Hepatocyte (in vitro differentiated cells): ENCODE data around the gene FBLN2. TPM values are rescaled to one million over a fixed set of nuclear protein-coding genes. Genes with fewer than 3 reads are reported as not detected.

Source experiments
- DNase-seq: peaks from one replicate; pipeline ENCODE4 v3.0.0-alpha.2; 2016; ENCODE audit warnings: low spot score
- H2AFZ ChIP-seq: fragments of 200-600 bp; sonication (generic); 2 replicates; pipeline ENCODE4 v1.6.0; 2016; ENCODE audit warnings: antibody characterized with exemption, mild to moderate bottlenecking
- H3K27ac ChIP-seq: fragments of 200-600 bp; sonication (generic); 2 replicates; pipeline ENCODE4 v1.5.1; 2016; ENCODE audit warnings: mild to moderate bottlenecking
- H3K27me3 ChIP-seq: fragments of 200-600 bp; sonication (generic); 2 replicates; pipeline ENCODE4 v1.6.1; 2016
- H3K36me3 ChIP-seq: fragments of 200-600 bp; sonication (generic); replicated peaks from 2 replicates; pipeline ENCODE4 v1.5.1; 2016; ENCODE audit warnings: low read depth; ENCODE audit not compliant: insufficient read depth
- H3K4me1 ChIP-seq: fragments of 200-600 bp; sonication (generic); 2 replicates; pipeline ENCODE4 v1.5.1; 2016; ENCODE audit warnings: mild to moderate bottlenecking, moderate library complexity; ENCODE audit not compliant: insufficient read depth
- H3K4me2 ChIP-seq: fragments of 200-600 bp; sonication (generic); 2 replicates; pipeline ENCODE4 v1.6.0; 2016
- H3K4me3 ChIP-seq: fragments of 200-600 bp; sonication (generic); 2 replicates; pipeline ENCODE4 v1.5.1; 2016; ENCODE audit warnings: mild to moderate bottlenecking
- H3K79me2 ChIP-seq: fragments of 200-600 bp; sonication (generic); 2 replicates; pipeline ENCODE4 v1.6.0; 2017; ENCODE audit warnings: mild to moderate bottlenecking
- H3K9me2 ChIP-seq: fragments of 200-600 bp; sonication (generic); replicated peaks from 2 replicates; pipeline ENCODE4 v1.6.0; 2017; ENCODE audit warnings: mild to moderate bottlenecking; ENCODE audit not compliant: insufficient read depth
- H3K9me3 ChIP-seq: fragments of 200-600 bp; sonication (generic); 2 replicates; pipeline ENCODE4 v1.5.1; 2016; ENCODE audit warnings: low read depth, mild to moderate bottlenecking
- H4K20me1 ChIP-seq: fragments of 200-600 bp; sonication (generic); 2 replicates; pipeline ENCODE4 v1.6.0; 2016; ENCODE audit warnings: mild to moderate bottlenecking; ENCODE audit not compliant: insufficient read depth, poor library complexity, severe bottlenecking
- CTCF ChIP-seq: fragments of 200-600 bp; sonication (generic); IDR thresholded peaks from 2 replicates; pipeline ENCODE4 v1.5.1; 2016; ENCODE audit warnings: antibody characterized with exemption, mild to moderate bottlenecking; ENCODE audit not compliant: poor library complexity
- EZH2 ChIP-seq: fragments of 200-600 bp; sonication (generic); IDR thresholded peaks from 2 replicates; pipeline ENCODE4 v1.6.1; 2016; ENCODE audit warnings: antibody characterized with exemption, mild to moderate bottlenecking, borderline replicate concordance
- EZH2phosphoT487 ChIP-seq: fragments of 200-600 bp; sonication (generic); IDR thresholded peaks from one replicate; pipeline ENCODE4 v1.6.1; 2018; ENCODE audit warnings: antibody characterized with exemption, mild to moderate bottlenecking, low read depth, moderate library complexity; ENCODE audit not compliant: unreplicated experiment, severe bottlenecking
- WGBS: methylation state at CpG from one replicate; pipeline ENCODE4 v1.1.6; 2016; ENCODE audit warnings: low lambda C conversion rate; ENCODE audit errors: missing lambda C conversion rate; 5-methylcytosine and 5-hydroxymethylcytosine counted together
- polyA plus RNA-seq: library from polyadenylated mRNA; unstranded; fragments of >200 nt; fragmentation: Nextera tagmentation; extraction: Ambion mirVana; gene quantifications from 2 replicates; pipeline ENCODE4 v1.2.1, GENCODE V29; 2016
- total RNA-seq: library from RNA; depleted of rRNA; stranded (reverse); fragments of >200 nt; gene quantifications from 2 replicates; pipeline ENCODE4 v1.2.3, GENCODE V29; 2014

FBLN2 gene
- total and polyA plus RNA-seq, 2 experiments from 2014 or later, result 75.8 to 76.2 TPM

- TF ChIP-seq EZH2phosphoT487 (no peak), CTCF (no peak), EZH2 (no peak)
- Histone ChIP-seq H3K36me3 (no peaks in the 10 kb centered on the region), H3K4me2 (no peak overlapping the region), H3K9me3 (no peaks in the 10 kb centered on the region), H4K20me1 (no peaks in the 10 kb centered on the region), H3K4me3 (no peak overlapping the region), H3K27ac (no peak overlapping the region), H3K79me2 (no peaks in the 10 kb centered on the region), H2AFZ (no peak overlapping the region), H3K4me1 (no peaks in the 10 kb centered on the region), H3K9me2 (no peaks in the 10 kb centered on the region), H3K27me3 (no peaks in the 10 kb centered on the region)
- DNase-seq, result no peak
- WGBS, result 90% methylated on average over 11 of the region's 11 CpGs
Measured at GRCh38 chr3:13683772-13684171, 134.8 kb downstream of the FBLN2 start.

- no peaks in the 10 kb centered on the region for H3K9me3 ChIP-seq
- H3K4me1 ChIP-seq, result no peaks in the 10 kb centered on the region
- no peak for TF ChIP-seq CTCF
- no peak for TF ChIP-seq EZH2phosphoT487
- TF ChIP-seq EZH2, result no peak
- H4K20me1 ChIP-seq, result no peaks in the 10 kb centered on the region
- no peak overlapping the region for H3K4me2 ChIP-seq
- WGBS, result 73% methylated on average over 6 of the region's 12 CpGs
- H3K27me3 ChIP-seq, result no peaks in the 10 kb centered on the region
- no peak overlapping the region for H3K4me3 ChIP-seq
- no peak overlapping the region for H2AFZ ChIP-seq
- H3K9me2 ChIP-seq, result no peaks in the 10 kb centered on the region
- no peaks in the 10 kb centered on the region for H3K36me3 ChIP-seq
- no peak overlapping the region for H3K27ac ChIP-seq
- no peaks in the 10 kb centered on the region for H3K79me2 ChIP-seq
- DNase-seq, result no peak
Measured at GRCh38 chr3:13684350-13684749, 135.4 kb downstream of the FBLN2 start.

- Histone ChIP-seq H3K27ac (no peak overlapping the region), H3K9me3 (no peaks in the 10 kb centered on the region), H2AFZ (no peak overlapping the region), H3K4me3 (no peak overlapping the region), H3K4me2 (no peak overlapping the region), H3K4me1 (no peaks in the 10 kb centered on the region), H3K36me3 (no peaks in the 10 kb centered on the region), H4K20me1 (no peaks in the 10 kb centered on the region), H3K27me3 (no peaks in the 10 kb centered on the region), H3K9me2 (no peaks in the 10 kb centered on the region), H3K79me2 (no peaks in the 10 kb centered on the region)
- no peak for TF ChIP-seq EZH2
- TF ChIP-seq EZH2phosphoT487, result no peak
- TF ChIP-seq CTCF, result no peak
- DNase-seq, result no peak
- 70% methylated on average over 10 of the region's 10 CpGs for WGBS
Measured at GRCh38 chr3:13684854-13685253, 135.9 kb downstream of the FBLN2 start.

- Histone ChIP-seq H4K20me1 (no peaks in the 10 kb centered on the region), H2AFZ (no peak overlapping the region), H3K27me3 (peaks cover 6% of the 10 kb centered on the region), H3K4me3 (no peak overlapping the region), H3K36me3 (no peaks in the 10 kb centered on the region), H3K9me3 (no peaks in the 10 kb centered on the region), H3K4me2 (no peak overlapping the region), H3K9me2 (no peaks in the 10 kb centered on the region), H3K79me2 (no peaks in the 10 kb centered on the region), H3K27ac (no peak overlapping the region), H3K4me1 (no peaks in the 10 kb centered on the region)
- TF ChIP-seq EZH2phosphoT487 (no peak), EZH2 (no peak), CTCF (no peak)
- DNase-seq, result no peak
- WGBS, result 93% methylated on average over 5 of the region's 5 CpGs
Measured at GRCh38 chr3:13685721-13686120, 136.8 kb downstream of the FBLN2 start.
